Ureter (tissue), 1 donor: ENCODE results near the gene COL2A1. TPM values are rescaled to one million over a fixed set of nuclear protein-coding genes. Genes with fewer than 3 reads are reported as not detected.

Source experiments
- DNase-seq: peaks from one replicate; pipeline ENCODE4 v3.0.0-alpha.2; 2020; ENCODE audit warnings: low spot score
- total RNA-seq: library from RNA; stranded (reverse); gene quantifications from one replicate; pipeline ENCODE4 v1.2.4, GENCODE V29; 2023
- donor health status: DM: yes; HTN: yes; CAD: no.

Gene COL2A1
- total RNA-seq = not detected

GRCh38 chr12:48004053-48004941 is at the start of gene COL2A1:
Gene COL2A1, minus strand, starts transcription at chr12:48004476. Its CDS starts 155 bp downstream, at chr12:48004321.
- DNase-seq = no peak

GRCh38 chr12:48053883-48054282 is 49.6 kb upstream of the COL2A1 start:
- DNase-seq = no peak

- no peak for DNase-seq
These were observed 48.8 kb upstream of the COL2A1 start for GRCh38 chr12:48053122-48053521.

GRCh38 chr12:48051681-48052080 is 47.4 kb upstream of the COL2A1 start:
- DNase-seq = no peak

- DNase-seq = no peak
These were observed 45.9 kb upstream of the COL2A1 start for GRCh38 chr12:48050174-48050573.

- DNase-seq = no peak
These were observed 41.8 kb upstream of the COL2A1 start for GRCh38 chr12:48045965-48046518.

- no peak for DNase-seq
These were observed 41.0 kb upstream of the COL2A1 start for GRCh38 chr12:48045061-48045846.

GRCh38 chr12:48044396-48044795 is 40.1 kb upstream of the COL2A1 start:
- DNase-seq = no peak

- no peak for DNase-seq
These were observed 39.5 kb upstream of the COL2A1 start for GRCh38 chr12:48043771-48044170.

- no peak for DNase-seq
These were observed 37.5 kb upstream of the COL2A1 start for GRCh38 chr12:48041591-48042423.

GRCh38 chr12:48040354-48040753 is 36.1 kb upstream of the COL2A1 start:
- no peak for DNase-seq

- no peak for DNase-seq
These were observed 34.9 kb upstream of the COL2A1 start for GRCh38 chr12:48039151-48039550.

- DNase-seq = no peak
These were observed 33.8 kb upstream of the COL2A1 start for GRCh38 chr12:48038085-48038484.

- no peak for DNase-seq
These were observed 33.1 kb upstream of the COL2A1 start for GRCh38 chr12:48037267-48037915.

- no peak for DNase-seq
These were observed 32.5 kb upstream of the COL2A1 start for GRCh38 chr12:48036818-48037217.

GRCh38 chr12:48034835-48035805 is 30.8 kb upstream of the COL2A1 start:
- DNase-seq = no peak

- no peak for DNase-seq
These were observed 29.2 kb upstream of the COL2A1 start for GRCh38 chr12:48033451-48033850.

- no peak for DNase-seq
These were observed 28.3 kb upstream of the COL2A1 start for GRCh38 chr12:48032597-48032996.

GRCh38 chr12:48031135-48031960 is 27.1 kb upstream of the COL2A1 start:
- no peak for DNase-seq
